Prostate gland (tissue), 2 donors: Measurements from ENCODE around the gene GNAQ.

Experiments
- POLR2A ChIP-seq: fragments of 450-650 bp; IDR thresholded peaks from one replicate; pipeline ENCODE4 v1.6.1; 2016; ENCODE audit warnings: antibody characterized with exemption, mild to moderate bottlenecking
- POLR2AphosphoS5 ChIP-seq: sonication (generic); formaldehyde crosslinking; IDR thresholded peaks from one replicate; pipeline ENCODE4 v1.6.1; 2017; ENCODE audit warnings: antibody characterized with exemption
- TF ChIP-seq, protein P1 (sequence below), 4 experiments: fragments of 200-600 bp in 2 of 4; fragments of 450-650 bp in 2 of 4; sonication (generic) in 2 of 4; IDR thresholded peaks; 1 replicate in 3 of 4; 2 replicates in 1 of 4; pipeline ENCODE4 v1.5.1; 2016 to 2019; ENCODE audit warnings: antibody characterized with exemption in 4 of 4, mild to moderate bottlenecking in 2 of 4, moderate library complexity in 2 of 4

GRCh38 chr9:77809552-77809951, 222.1 kb downstream of the GNAQ start:
- no peak for TF ChIP-seq POLR2AphosphoS5
- TF ChIP-seq, protein P1, sequence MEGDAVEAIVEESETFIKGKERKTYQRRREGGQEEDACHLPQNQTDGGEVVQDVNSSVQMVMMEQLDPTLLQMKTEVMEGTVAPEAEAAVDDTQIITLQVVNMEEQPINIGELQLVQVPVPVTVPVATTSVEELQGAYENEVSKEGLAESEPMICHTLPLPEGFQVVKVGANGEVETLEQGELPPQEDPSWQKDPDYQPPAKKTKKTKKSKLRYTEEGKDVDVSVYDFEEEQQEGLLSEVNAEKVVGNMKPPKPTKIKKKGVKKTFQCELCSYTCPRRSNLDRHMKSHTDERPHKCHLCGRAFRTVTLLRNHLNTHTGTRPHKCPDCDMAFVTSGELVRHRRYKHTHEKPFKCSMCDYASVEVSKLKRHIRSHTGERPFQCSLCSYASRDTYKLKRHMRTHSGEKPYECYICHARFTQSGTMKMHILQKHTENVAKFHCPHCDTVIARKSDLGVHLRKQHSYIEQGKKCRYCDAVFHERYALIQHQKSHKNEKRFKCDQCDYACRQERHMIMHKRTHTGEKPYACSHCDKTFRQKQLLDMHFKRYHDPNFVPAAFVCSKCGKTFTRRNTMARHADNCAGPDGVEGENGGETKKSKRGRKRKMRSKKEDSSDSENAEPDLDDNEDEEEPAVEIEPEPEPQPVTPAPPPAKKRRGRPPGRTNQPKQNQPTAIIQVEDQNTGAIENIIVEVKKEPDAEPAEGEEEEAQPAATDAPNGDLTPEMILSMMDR (IDR thresholded peaks at IDR 0.05): no peak
- no peak for TF ChIP-seq POLR2A
